HG03196 (cell line): Measurements from ENCODE around the gene HOXC13.

Experiments used
- ATAC-seq: cut with Tn5 transposase; IDR thresholded peaks from one replicate; pipeline ENCODE4 v1.9.1; 2021; ENCODE audit not compliant: unreplicated experiment

The HOXC13 gene

DNA sequence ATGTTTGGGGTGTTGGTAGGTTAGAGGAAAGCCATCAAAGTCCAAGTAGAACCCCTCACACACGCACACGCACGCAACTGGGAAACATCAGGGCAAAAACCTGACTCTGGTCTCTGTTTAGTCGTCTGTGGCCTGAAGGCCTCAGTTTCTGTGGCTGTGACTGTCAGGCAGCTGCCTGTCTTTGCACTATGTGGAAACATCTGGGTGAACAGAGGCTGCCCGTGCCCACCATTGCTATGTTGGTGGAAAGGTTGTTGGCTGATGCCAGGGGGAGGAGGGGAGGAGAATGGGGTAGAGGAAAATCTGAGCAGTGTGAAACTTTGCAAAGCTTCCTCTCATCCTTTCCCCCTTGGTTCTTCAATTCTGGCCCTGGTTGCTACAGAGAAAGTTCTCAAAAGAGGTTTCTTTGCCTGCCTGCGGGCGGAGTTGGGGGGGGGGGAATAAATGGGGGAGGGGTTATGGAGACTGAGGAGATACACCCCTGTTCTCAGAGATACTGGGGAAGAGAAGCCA is 53.8 kb downstream of the HOXC13 start:
- ATAC-seq = no peak

DNA sequence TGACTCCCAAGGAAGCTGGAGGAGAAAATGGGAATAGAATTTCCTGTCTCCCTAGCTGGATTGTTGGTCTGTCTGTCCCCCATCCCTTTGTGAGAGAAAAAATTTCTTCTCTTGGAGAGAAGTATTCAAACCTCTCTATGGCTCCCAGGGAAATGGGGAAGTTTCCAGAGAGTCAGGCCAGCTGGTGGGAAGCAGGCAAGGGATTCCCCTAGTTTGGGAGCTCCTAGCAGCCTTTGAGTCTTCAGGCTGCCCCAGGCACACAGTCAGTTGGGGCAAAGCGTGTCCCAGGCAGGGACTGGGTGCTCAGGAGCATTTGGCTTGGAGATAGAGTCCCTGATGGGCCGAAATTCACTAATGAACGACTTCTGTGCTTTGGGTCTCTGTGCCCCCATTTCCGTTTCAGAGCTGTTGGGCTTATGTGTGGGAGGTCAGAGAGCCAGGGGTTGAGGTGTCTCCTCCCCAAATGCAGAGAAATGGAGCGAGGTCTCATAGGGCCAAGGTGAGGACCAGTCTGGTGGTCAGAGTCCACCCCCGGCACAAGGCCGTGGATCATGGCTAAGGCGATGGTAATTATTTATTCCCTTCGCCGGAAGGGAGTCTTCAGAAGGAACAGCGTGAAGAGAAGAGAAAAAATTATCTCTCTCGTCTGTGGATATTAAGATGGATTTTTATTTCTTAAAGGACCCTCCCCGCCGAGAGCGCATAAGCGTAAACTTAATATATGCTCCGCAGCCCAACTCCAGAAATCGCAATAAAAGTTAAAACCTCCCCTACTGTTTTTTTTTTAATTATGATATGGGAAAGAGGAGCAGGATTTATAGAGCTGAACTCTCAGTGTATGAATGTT is 54.8 kb downstream of the HOXC13 start:
- ATAC-seq = no peak

DNA sequence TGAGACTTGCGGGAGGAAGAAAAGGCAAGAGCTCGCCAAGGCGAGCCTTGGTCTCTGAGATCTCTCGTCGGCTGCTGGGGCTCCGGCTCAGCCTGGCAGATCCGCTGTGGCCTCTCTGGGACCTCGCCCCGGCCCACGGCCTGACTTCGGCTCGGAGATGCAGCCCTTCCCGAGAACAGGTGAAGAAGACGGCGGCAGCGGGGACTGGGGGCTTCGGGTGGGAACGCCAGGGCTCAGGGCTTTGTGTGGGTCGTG is 55.3 kb downstream of the HOXC13 start:
- ATAC-seq = no peak

DNA sequence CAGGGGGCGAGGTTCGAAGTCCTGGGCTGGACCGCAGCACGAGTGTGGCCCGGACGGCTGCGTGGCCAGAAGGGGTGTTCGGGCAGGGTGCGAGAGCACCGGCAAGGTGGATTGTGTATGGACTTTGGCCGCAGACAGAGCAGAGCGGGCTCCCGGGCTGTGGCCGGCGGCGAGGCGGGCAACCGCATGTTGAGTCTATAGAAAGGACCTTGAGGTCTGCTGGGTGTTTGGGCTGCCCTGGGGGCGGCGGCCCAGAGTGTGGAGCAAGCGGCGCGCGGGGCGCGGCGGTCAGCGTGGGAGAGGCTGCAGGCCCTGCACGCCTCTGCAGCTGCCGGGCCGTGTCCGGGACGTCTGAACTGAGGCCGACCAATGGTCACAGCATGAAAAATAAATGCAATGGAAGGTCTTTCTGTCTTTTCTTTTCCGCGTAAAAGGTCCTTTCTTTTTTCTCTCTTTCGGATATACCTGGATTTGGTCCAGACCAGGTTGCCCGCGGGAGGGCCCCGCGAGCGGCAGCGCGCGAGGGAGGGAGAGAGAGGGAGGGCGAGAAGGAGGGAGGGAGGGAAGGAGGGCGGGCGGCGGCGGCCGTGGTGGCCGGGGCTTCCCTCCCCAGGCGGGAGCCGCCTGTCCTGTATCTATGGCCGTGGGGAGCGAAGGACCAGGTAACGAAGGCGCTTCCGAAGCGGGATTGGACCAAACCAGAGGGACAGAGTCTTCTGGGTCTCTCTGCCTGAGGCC is 55.8 kb downstream of the HOXC13 start:
- ATAC-seq = no peak

DNA sequence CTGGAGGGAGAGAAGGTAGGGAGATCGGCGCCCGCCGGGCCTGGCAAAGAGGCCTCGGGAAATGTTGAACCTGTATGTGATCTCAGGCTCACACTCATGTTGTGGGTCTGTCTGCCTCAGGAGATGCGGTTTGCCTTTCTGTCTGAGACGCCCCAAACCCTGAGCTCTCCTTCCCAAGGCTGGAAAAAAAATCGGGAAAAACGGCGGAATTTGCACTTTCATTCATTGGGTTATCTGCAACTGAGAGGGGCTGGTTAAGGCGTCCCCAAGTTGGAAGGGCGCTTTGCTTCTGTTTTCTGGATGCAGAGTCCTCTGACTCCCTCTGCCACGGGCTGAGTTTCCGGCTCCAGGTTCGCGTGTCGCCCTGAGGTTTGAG is 56.4 kb downstream of the HOXC13 start:
- ATAC-seq = no peak

DNA sequence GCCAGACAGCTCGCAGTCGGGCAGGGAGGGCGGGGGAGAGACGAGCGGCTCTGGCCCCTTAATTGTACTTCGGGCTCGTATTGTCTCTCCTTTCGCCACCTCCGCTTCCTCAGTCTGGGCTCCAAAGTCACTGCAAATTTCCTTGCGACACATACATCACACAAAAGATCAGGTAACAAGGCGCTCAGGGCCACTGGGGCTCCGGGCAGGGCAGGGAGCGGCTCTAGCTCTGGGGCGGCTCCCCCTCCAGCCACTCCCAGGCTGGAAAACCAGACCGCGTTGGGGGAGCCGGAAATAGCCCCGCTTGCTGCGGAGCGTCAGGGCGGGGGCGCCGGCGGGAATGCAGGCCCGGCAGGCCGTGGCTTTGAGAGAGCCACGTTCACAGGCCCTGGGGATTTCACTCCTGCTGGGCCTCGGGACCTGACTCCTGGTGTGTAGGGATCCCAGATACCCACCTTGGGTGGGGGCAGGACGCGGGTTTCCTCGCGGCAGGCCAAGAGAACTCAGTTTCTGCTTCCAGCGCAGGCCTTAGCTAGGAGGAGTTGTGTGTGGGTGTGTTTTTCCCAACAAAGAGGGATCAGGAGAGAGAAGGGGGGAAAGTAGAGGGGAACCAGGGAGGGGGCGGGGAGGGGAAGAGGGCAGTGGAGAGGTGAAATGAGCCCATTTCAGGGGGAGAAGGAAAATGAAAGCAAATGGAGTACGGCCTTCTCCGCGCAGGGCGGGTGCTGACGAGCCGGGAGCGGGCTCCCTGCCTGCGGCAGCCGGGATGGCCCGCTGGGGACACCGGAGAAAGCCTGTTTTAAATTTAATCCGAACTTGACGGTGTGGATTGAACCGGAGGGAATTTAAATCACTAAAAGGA is 57.0 kb downstream of the HOXC13 start:
- no peak for ATAC-seq
